ENCODE measurements around the gene ITGB4.

Gene ITGB4

GRCh38 chr17:75720656-75721462 lies at the start of gene ITGB4:
TSS of gene ITGB4 (plus strand) at chr17:75721459. CDS start at chr17:75724704, 3,245 bp downstream.
- peak in 1 of 2 donors; percentile 12 for DNase-seq

GRCh38 chr17:75672011-75672410 lies 49.2 kb upstream of the ITGB4 start:
- DNase-seq, result no peak

GRCh38 chr17:75673487-75673886 lies 47.8 kb upstream of the ITGB4 start:
- DNase-seq, result no peak

- DNase-seq, result no peak
Observed at GRCh38 chr17:75676461-75676860, 44.8 kb upstream of the ITGB4 start.

GRCh38 chr17:75679706-75680211 lies 41.5 kb upstream of the ITGB4 start:
- peak; percentile 29 to 61 for DNase-seq

- no peak for DNase-seq
Observed at GRCh38 chr17:75680431-75680830, 40.8 kb upstream of the ITGB4 start.

- no peak for DNase-seq
Observed at GRCh38 chr17:75681289-75681688, 40.0 kb upstream of the ITGB4 start.

- DNase-seq, result no peak
Observed at GRCh38 chr17:75683583-75683982, 37.7 kb upstream of the ITGB4 start.

- DNase-seq, result no peak
Observed at GRCh38 chr17:75684249-75684648, 37.0 kb upstream of the ITGB4 start.

GRCh38 chr17:75684924-75685323 lies 36.3 kb upstream of the ITGB4 start:
- peak in 1 of 2 donors; percentile 43 for DNase-seq

- no peak for DNase-seq
Observed at GRCh38 chr17:75685499-75685898, 35.8 kb upstream of the ITGB4 start.

GRCh38 chr17:75688209-75688825 lies 32.9 kb upstream of the ITGB4 start:
- no peak for DNase-seq

GRCh38 chr17:75689441-75689873 lies 31.8 kb upstream of the ITGB4 start:
- no peak for DNase-seq

GRCh38 chr17:75691371-75691791 lies 29.9 kb upstream of the ITGB4 start:
- DNase-seq, result no peak

GRCh38 chr17:75691801-75692626 lies 29.2 kb upstream of the ITGB4 start:
- DNase-seq, result peak; percentile 59 to 74

GRCh38 chr17:75692976-75693375 lies 28.3 kb upstream of the ITGB4 start:
- DNase-seq, result no peak

GRCh38 chr17:75693500-75694481 lies 27.5 kb upstream of the ITGB4 start:
- DNase-seq, result peak; percentile 89 to 93

GRCh38 chr17:75694536-75694935 lies 26.7 kb upstream of the ITGB4 start:
- no peak for DNase-seq

- no peak for DNase-seq
Observed at GRCh38 chr17:75695141-75695829, 26.0 kb upstream of the ITGB4 start.

GRCh38 chr17:75695830-75696271 lies 25.4 kb upstream of the ITGB4 start:
- peak; percentile 22 to 49 for DNase-seq

All from hippocampal formation (tissue), 2 donors.